Measurements from ENCODE around the gene PARVG.

GRCh38 chr22:44158816-44159215 is 21.9 kb upstream of the PARVG start:
- TF ChIP-seq EZH2 (IDR thresholded peaks at IDR 0.05), result no peak
- TF ChIP-seq POLR2AphosphoS5 (IDR thresholded peaks at IDR 0.05; ENCODE audit: borderline replicate concordance, low read depth, low read length), result no peak

All from SK-N-MC (cell line).